ENCODE results near the gene TMEM101.
A peak's percentile ranks its signal among the peaks of the same experiment; 100 is the strongest.

TMEM101 gene

GRCh38 chr17:43994272-43995149 lies 20.3 kb downstream of the TMEM101 start:
- Histone ChIP-seq H3K4me2 (ENCODE audit: insufficient read depth, low read length) (no peak overlapping the region), H3K27me3 (ENCODE audit: insufficient read depth, low read length, poor library complexity) (no peaks in the 10 kb centered on the region), H3K4me3 (ENCODE audit: low read depth in 1 of 2, low read length in 2 of 2) (no peak overlapping the region), H3K9me3 (ENCODE audit: insufficient read depth, low read length, severe bottlenecking) (no peaks in the 10 kb centered on the region), H3K4me1 (ENCODE audit: insufficient read depth, low read length) (no peaks in the 10 kb centered on the region), H3K27ac (ENCODE audit: low read length) (no peak overlapping the region), H4K20me1 (ENCODE audit: insufficient read depth, low read length) (no peaks in the 10 kb centered on the region), H2AFZ (ENCODE audit: low read depth, low read length) (no peak overlapping the region), H3K79me2 (ENCODE audit: insufficient read depth, low read length) (no peaks in the 10 kb centered on the region), H3K9ac (ENCODE audit: low read depth, low read length) (no peak overlapping the region), H3K36me3 (ENCODE audit: insufficient read depth, low read length) (no peaks in the 10 kb centered on the region)
- ATAC-seq (ENCODE audit: insufficient read depth, low read depth) (peak; percentile 68), DNase-seq (peak; percentile 34)
- peak; percentile 67 for TF ChIP-seq CTCF (IDR thresholded peaks at IDR 0.05; ENCODE audit: borderline replicate concordance, extremely low read depth, low read length, poor library complexity, severe bottlenecking)
- TF ChIP-seq EZH2 (IDR thresholded peaks at IDR 0.05; ENCODE audit: borderline replicate concordance, low read depth, low read length, severe bottlenecking): no peak

GRCh38 chr17:43992641-43993040 lies 22.1 kb downstream of the TMEM101 start:
- no peak for TF ChIP-seq CTCF (IDR thresholded peaks at IDR 0.05; ENCODE audit: borderline replicate concordance, extremely low read depth, low read length, poor library complexity, severe bottlenecking)
- no peak for TF ChIP-seq EZH2 (IDR thresholded peaks at IDR 0.05; ENCODE audit: borderline replicate concordance, low read depth, low read length, severe bottlenecking)
- Histone ChIP-seq H4K20me1 (ENCODE audit: insufficient read depth, low read length) (no peaks in the 10 kb centered on the region), H3K27me3 (ENCODE audit: insufficient read depth, low read length, poor library complexity) (no peaks in the 10 kb centered on the region), H3K9ac (ENCODE audit: low read depth, low read length) (no peak overlapping the region), H3K79me2 (ENCODE audit: insufficient read depth, low read length) (no peaks in the 10 kb centered on the region), H3K4me1 (ENCODE audit: insufficient read depth, low read length) (no peaks in the 10 kb centered on the region), H3K9me3 (ENCODE audit: insufficient read depth, low read length, severe bottlenecking) (no peaks in the 10 kb centered on the region), H3K4me3 (ENCODE audit: low read depth in 1 of 2, low read length in 2 of 2) (no peak overlapping the region), H2AFZ (ENCODE audit: low read depth, low read length) (no peak overlapping the region), H3K27ac (ENCODE audit: low read length) (no peak overlapping the region), H3K36me3 (ENCODE audit: insufficient read depth, low read length) (no peaks in the 10 kb centered on the region), H3K4me2 (ENCODE audit: insufficient read depth, low read length) (no peak overlapping the region)
- ATAC-seq (ENCODE audit: insufficient read depth, low read depth) (no peak), DNase-seq (no peak)

- no peak overlapping the region for H3K4me2 ChIP-seq (ENCODE audit: insufficient read depth, low read length)
- TF ChIP-seq EZH2 (IDR thresholded peaks at IDR 0.05; ENCODE audit: borderline replicate concordance, low read depth, low read length, severe bottlenecking) (no peak), CTCF (IDR thresholded peaks at IDR 0.05; ENCODE audit: borderline replicate concordance, extremely low read depth, low read length, poor library complexity, severe bottlenecking) (no peak)
- H3K4me1 ChIP-seq (ENCODE audit: insufficient read depth, low read length): no peaks in the 10 kb centered on the region
- H3K27me3 ChIP-seq (ENCODE audit: insufficient read depth, low read length, poor library complexity): no peaks in the 10 kb centered on the region
- no peaks in the 10 kb centered on the region for H3K36me3 ChIP-seq (ENCODE audit: insufficient read depth, low read length)
- H3K9me3 ChIP-seq (ENCODE audit: insufficient read depth, low read length, severe bottlenecking): no peaks in the 10 kb centered on the region
- no peak for ATAC-seq (ENCODE audit: insufficient read depth, low read depth)
- no peak overlapping the region for H2AFZ ChIP-seq (ENCODE audit: low read depth, low read length)
- no peaks in the 10 kb centered on the region for H4K20me1 ChIP-seq (ENCODE audit: insufficient read depth, low read length)
- H3K4me3 ChIP-seq (ENCODE audit: low read depth in 1 of 2, low read length in 2 of 2): no peak overlapping the region
- no peak overlapping the region for H3K9ac ChIP-seq (ENCODE audit: low read depth, low read length)
- no peak for DNase-seq
- H3K79me2 ChIP-seq (ENCODE audit: insufficient read depth, low read length): no peaks in the 10 kb centered on the region
- no peak overlapping the region for H3K27ac ChIP-seq (ENCODE audit: low read length)
Observed at GRCh38 chr17:43988301-43988700, 26.5 kb downstream of the TMEM101 start.
